HG02678 (cell line): ENCODE measurements around the gene MARF1.

Experiments used
- ATAC-seq: cut with Tn5 transposase; IDR thresholded peaks from one replicate; pipeline ENCODE4 v1.9.1; 2021; ENCODE audit warnings: mild to moderate bottlenecking, moderate library complexity; ENCODE audit not compliant: unreplicated experiment

Gene MARF1

GRCh38 chr16:15601212-15601879 lies 41.6 kb downstream of the MARF1 start:
- ATAC-seq, result no peak

DNA sequence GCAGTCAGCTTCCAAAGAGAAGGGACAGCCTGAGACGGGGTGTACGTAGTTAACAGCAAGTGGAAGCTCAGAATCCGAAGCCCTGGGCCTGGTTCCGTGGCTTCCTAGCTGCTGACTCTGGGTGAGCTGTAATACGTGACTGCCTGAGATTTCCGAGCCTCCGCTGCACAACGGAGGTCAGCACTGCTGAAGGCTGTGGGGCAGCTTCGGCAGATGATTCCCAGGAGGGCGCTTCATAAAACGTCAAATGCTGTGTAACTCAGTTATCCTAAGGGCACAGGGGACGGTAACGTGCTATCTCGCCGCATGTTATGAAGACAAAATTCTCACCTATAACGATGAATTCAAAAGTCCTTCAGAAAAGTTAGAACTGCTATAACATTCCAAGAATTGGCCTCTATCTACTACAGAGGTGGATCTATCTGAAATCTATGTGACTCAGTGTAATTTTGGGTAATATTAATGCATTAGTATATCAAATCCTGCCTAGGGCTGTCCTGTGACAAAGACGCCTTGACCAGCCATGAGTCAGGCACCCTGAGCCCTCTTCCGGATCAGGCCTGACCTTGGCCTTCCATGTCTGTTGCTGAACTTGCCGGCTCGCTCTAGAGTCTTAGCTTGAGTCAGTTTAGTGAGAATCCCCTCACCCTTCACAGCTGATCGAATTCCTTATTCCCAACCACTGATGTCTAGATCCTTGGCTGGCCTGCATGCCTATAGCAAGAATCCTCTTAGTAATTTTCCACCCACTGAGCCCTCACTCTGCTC lies 43.5 kb downstream of the MARF1 start:
- ATAC-seq, result no peak

- ATAC-seq, result no peak
Observed at GRCh38 chr16:15598648-15599190, 44.2 kb downstream of the MARF1 start.

DNA sequence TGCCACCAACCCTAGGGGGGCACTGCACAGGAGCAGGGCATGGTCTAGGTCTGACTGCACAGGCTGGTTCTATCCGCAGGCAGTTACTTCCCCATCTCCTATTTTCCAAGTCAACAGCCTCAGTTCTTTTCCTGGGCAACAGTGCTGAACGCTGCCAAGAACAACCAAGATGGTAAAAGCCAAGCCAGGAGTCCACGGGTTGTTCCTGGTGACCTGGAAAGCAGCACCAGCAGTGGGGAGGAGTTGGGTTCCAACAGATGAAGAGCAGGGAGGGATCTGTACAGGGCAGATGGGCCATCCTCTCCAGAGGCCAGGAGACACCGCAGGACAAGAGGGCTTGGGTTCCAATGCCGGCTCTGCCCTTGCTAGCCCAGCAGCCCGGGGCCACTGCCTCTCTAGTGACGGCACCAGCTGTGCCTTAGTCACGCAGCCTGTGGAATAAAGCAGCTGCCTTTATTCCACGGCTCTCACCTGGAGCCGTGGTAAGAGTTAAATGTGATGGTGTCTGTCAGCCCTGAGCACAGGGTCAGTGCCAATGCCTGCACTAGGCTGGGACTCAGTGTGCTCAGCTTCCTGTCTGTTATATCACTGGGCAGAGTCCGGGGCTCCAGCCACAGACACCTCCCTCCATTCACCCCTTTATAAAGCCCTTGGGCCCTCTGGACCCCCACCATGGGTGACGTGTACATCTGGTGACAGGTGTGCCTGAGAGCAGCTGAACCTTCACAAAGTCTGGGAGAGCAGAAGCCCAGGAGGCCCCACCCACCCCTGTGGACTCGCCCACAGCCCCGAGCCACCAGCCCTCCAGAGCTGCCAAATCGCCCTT lies 44.9 kb downstream of the MARF1 start:
- no peak for ATAC-seq

GRCh38 chr16:15597135-15597534 lies 45.8 kb downstream of the MARF1 start:
- no peak for ATAC-seq

GRCh38 chr16:15594711-15595320 lies 48.1 kb downstream of the MARF1 start:
- ATAC-seq, result no peak

DNA sequence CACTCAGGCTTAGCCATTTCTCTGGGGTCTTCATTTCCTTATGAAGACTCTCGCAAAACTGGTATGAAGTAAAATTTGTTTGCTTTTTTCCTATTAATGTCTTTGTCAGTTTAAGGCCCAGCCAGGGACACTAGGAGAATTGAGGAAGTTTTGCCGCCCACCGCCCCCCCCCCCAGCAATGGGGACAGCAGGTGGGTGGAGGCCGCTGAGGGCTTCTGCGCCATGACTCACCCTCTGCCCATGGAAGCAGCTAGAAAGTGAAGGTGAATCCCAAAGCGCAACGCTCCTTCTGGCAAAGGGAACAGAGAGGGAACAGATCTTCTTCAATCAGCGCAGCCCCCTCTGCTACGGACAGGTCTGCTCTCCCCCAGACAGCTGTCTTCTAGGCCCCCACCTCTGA lies 49.7 kb downstream of the MARF1 start:
- no peak for ATAC-seq

DNA sequence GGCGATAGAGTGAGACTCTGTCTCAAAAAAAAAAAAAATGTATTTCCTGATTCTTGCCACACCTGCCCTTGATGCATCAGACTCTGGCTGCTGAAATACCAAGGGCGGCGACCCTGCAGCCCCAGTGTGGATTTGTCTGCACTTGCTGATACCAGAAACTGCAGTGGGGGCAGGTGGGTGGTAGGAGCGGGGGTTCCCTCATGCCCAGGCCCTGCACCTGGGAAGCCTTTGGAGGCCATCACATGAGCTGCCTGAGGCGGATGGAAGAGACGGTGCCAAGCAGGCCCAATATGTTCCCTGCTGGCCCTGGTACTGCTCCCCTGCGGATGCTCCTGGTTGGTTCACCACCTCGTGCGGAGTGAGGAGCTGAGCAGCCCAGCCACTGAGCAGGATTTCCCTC lies 50.6 kb downstream of the MARF1 start:
- ATAC-seq, result no peak

DNA sequence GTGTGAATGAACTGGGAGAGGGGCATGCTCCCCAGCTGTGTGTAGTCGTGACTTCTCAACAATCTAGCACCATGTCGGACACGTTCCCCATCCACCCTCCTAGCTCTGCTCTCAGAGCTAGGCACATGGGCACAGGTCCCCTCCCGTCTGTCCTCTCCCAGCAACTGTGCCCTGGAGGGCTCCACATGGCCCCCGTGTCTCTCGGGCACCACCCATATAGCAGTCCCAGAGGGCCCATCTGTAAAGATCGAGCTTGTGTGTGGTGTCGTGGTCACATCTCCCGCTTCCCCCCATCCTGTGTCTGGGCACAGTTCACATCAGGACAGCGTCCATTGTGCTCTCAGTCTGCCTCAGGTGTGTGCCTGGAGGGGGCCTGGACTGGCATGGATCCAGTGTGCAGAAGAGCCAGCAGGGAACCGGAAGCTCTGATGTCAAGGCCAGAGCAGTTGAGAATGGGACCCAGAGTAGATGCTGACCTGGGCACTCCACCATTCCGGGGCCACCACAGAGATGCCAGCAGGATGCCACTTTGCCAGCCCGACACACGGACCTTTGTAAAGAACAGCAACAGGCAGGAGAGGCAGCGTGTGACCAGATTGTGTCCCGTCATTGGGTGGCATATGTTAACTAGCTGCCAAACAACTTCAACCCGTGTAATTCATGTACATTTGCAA lies 55.7 kb downstream of the MARF1 start:
- ATAC-seq, result no peak

GRCh38 chr16:15586716-15587115 lies 56.2 kb downstream of the MARF1 start:
- ATAC-seq, result no peak

GRCh38 chr16:15585956-15586355 lies 57.0 kb downstream of the MARF1 start:
- ATAC-seq, result no peak

DNA sequence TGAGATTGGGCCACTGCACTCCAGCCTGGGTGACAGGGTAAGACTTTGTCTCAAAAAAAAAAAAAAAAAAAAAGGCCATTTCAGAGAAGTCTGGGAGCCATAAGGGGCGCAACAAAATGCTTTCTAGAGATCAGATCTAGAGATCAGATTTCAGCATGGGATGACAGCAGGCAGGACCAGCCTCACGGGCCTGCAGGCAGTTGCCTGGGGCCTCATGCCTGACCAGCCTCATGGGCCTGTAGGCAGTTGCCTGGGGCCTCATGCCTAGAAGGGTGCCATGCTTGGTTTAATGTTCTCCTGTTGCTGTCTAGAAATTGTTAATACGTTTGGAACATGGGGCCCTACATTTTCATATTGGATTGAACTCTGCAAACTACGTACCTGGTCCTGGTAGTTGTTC lies 59.4 kb downstream of the MARF1 start:
- no peak for ATAC-seq

DNA sequence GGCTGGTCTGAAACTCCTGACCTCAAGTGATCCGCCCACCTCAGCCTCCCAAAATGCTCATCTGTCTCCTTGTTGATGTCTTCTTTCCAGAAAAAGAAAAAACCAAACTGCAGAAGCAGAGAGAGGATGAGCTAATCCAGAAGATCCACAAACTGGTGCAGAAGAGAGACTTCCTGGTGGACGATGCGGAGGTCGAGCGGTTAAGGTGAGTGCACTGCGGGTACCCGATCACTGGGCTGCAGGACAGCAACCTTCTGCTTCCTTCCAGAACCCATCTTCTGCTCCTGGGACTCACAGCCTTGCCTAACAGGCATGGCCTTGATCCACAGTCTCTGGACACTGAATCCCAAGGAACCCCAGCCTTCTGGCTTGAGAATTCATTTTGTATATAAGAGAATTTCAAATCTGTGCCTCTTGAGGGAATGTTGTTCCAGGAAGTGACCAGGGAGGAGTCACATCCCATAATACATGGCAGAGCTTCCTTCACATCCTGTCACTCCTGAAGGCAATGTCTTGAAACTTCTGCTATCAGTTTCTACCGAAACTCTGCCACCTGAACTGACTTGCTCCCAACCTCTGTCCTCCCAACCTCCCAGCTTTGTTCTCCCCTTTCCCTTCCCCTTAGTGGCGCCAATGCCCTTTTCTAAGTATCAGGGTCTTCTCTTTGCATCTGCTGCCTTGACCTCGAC lies 61.7 kb downstream of the MARF1 start:
- no peak for ATAC-seq

GRCh38 chr16:15578824-15579223 lies 64.1 kb downstream of the MARF1 start:
- ATAC-seq, result no peak

GRCh38 chr16:15576960-15577958 lies 65.7 kb downstream of the MARF1 start:
- no peak for ATAC-seq

DNA sequence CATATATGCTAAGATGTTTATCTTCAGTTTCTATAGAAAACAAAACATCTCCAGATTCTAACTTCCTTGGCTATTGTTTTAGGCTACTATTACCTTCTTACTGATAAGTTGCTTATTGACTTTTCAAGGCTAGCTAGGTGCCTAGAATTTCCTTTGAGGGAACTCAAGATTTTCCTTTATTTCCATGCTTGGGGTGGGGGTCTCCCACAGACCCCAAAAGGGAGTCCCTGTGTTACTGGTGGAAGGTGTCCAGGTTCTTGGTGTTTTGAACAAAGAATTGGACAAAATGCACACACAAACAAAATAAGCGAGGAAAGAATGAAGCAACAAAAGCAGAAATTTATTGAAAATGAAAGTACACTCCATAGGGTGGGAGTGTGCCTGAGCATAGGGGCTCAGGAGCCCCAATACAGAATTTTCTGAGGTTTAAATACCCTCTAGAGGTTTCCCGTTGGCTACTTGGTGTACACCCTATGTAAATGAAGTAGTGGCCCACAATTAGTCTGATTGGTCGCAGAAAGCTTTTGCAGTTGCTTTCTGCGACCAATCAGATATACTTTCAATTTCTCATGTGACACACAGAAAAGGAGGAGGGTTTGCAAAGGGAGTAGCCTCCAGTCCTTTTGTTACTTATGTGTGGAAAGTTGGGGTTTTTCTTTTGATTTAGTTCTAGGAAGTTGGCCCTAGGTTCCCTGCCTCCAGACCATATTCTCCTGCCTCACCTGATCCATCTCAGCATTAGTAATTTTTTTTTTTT lies 67.5 kb downstream of the MARF1 start:
- no peak for ATAC-seq

GRCh38 chr16:15574614-15574948 lies 68.4 kb downstream of the MARF1 start:
- no peak for ATAC-seq
